C4-2B (cell line): Measurements from ENCODE around the gene DDOST.
A peak's percentile ranks its signal among the peaks of the same experiment; 100 is the strongest.

Experiments
- H3K27ac ChIP-seq: fragments of 450-650 bp; 2 replicates; pipeline ENCODE4 v1.5.1; 2017
- CTCF ChIP-seq: fragments of 450-650 bp; conservative IDR thresholded peaks from 2 replicates; pipeline ENCODE4 v1.5.1; 2017; ENCODE audit warnings: mild to moderate bottlenecking
- ZFX ChIP-seq: fragments of 450-650 bp; IDR thresholded peaks from 2 replicates; pipeline ENCODE4 v1.6.1; 2017

Gene DDOST

GRCh38 chr1:20698195-20698910, 37.2 kb upstream of the DDOST start:
- TF ChIP-seq ZFX (no peak), CTCF (no peak)
- H3K27ac ChIP-seq, result no peak overlapping the region; the same call in 1 of the 2 replicates

DNA sequence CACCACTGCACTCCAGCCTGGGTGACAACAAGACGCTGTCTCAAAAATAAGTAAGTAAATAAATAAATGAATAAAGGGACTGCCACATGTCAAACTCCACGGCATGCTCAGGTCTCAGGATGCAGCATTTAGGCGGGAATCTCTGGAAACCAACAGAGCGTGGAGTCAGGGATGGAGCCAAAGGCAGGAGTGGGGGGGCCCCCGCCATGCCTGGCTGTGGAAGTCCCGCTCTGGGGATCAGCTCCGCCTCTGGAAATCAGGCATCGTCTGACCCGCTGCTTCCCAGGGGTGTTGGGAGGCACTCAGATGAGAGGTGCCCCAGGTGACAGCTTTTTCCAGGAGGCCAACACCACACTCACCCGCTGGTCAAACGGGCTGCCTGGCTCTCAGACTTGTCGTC, 36.4 kb upstream of the DDOST start:
- H3K27ac ChIP-seq, result peak overlapping the region; percentile 69
- TF ChIP-seq ZFX (no peak), CTCF (no peak)

- H3K27ac ChIP-seq, result peak overlapping the region; percentile 69
- TF ChIP-seq ZFX, result no peak
- TF ChIP-seq CTCF, result peak; percentile 87
Measured at GRCh38 chr1:20696397-20697333, 35.5 kb upstream of the DDOST start.

- no peak overlapping the region for H3K27ac ChIP-seq
- TF ChIP-seq ZFX, result no peak
- TF ChIP-seq CTCF, result no peak
Measured at GRCh38 chr1:20695515-20695914, 34.3 kb upstream of the DDOST start.

GRCh38 chr1:20693623-20694022, 32.5 kb upstream of the DDOST start:
- H3K27ac ChIP-seq, result no peak overlapping the region
- TF ChIP-seq CTCF (no peak), ZFX (no peak)

DNA sequence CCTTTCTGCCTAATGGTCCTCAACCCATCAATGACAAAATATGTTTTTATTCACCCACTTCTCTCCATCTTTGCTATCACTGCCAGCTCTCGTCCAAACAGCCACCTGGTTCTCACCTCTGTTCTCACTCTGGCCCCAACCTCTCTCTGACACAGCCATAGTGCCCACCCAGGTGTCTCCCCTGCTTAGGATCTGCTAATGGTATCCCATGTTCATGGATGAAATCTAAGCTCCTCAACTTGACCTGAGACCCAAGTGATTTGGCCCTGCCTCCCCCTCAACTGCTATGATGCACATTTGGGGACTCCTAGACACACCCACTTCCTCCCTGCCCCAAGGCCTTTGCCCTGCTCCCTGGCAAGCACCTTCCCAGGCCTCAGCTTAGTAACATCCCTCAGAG, 30.7 kb upstream of the DDOST start:
- TF ChIP-seq ZFX (no peak), CTCF (no peak)
- H3K27ac ChIP-seq, result no peak overlapping the region

DNA sequence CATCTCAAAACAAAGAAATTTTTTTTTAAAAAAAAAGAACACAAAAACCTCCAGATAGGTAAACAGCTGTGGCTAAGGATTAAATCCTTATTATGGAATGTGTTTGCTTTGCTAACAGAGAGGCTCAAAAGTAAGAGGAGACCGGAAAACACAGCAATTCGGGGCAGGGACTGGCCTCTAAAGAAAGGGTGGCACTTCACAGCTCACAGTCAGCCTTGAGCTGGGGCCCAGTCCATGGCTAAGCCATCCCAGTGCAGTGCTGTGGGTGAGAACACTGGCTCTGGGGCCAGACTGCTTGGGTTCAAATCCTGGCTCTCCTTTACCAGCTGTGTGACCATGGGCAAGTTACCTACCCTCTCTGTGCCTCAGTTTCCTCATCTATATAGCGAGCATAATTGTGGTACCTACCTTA, 28.5 kb upstream of the DDOST start:
- no peak for TF ChIP-seq ZFX
- no peak for TF ChIP-seq CTCF
- no peak overlapping the region for H3K27ac ChIP-seq
